ENCODE measurements around the gene SMIM29. TPM values are rescaled to one million over a fixed set of nuclear protein-coding genes. Genes with fewer than 3 reads are reported as not detected.
A peak's percentile ranks its signal among the peaks of the same experiment; 100 is the strongest.

Gene SMIM29
- total RNA-seq, 1 donor from 2014 or later: 25.8 TPM

- Mint-ChIP-seq H3K4me3 (peak overlapping the region; percentile 89), H3K9me3 (no peaks in the 10 kb centered on the region), H3K27ac (peak overlapping the region; percentile 91), H3K27me3 (no peaks in the 10 kb centered on the region), H3K4me1 (peaks cover 44% of the 10 kb centered on the region), H3K36me3 (ENCODE audit: low read depth) (peaks cover 40% of the 10 kb centered on the region)
- DNase-seq (peak; percentile 68), ATAC-seq (ENCODE audit: low read depth) (peak; percentile 5)
- POLR2A ChIA-PET: interaction anchor here (0.6 to 3.2 kb wide), 15 partner anchors 10 to 554 kb away, joined by 3 to 297 read pairs (median 11); partner anchors contain the start of genes BLTP3A, RPS10, SMIM29 and SNRPC
- CTCF ChIA-PET: interaction anchor here (0.6 to 1.8 kb wide), 4 partner anchors 9 to 373 kb away, joined by 3 to 15 read pairs (median 4); no protein-coding TSS in a partner anchor
- TF ChIP-seq, protein P1, sequence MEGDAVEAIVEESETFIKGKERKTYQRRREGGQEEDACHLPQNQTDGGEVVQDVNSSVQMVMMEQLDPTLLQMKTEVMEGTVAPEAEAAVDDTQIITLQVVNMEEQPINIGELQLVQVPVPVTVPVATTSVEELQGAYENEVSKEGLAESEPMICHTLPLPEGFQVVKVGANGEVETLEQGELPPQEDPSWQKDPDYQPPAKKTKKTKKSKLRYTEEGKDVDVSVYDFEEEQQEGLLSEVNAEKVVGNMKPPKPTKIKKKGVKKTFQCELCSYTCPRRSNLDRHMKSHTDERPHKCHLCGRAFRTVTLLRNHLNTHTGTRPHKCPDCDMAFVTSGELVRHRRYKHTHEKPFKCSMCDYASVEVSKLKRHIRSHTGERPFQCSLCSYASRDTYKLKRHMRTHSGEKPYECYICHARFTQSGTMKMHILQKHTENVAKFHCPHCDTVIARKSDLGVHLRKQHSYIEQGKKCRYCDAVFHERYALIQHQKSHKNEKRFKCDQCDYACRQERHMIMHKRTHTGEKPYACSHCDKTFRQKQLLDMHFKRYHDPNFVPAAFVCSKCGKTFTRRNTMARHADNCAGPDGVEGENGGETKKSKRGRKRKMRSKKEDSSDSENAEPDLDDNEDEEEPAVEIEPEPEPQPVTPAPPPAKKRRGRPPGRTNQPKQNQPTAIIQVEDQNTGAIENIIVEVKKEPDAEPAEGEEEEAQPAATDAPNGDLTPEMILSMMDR (IDR thresholded peaks at IDR 0.05): no peak
- intact Hi-C loops (cut with micrococcal nuclease): loop anchor here (1.0 to 5.0 kb wide), 5 partner anchors 8 to 1019 kb away; partner anchors contain the start of genes NUDT3, SMIM29, SNRPC and ZNF76
Observed at GRCh38 chr6:34237722-34238584, 10.9 kb downstream of the SMIM29 start.

GRCh38 chr6:34237316-34237721 lies 11.5 kb downstream of the SMIM29 start:
- ATAC-seq (ENCODE audit: low read depth) (peak; percentile 3), DNase-seq (peak; percentile 41)
- peaks cover 34% of the 10 kb centered on the region for H3K36me3 Mint-ChIP-seq (ENCODE audit: low read depth)
- H3K4me1 Mint-ChIP-seq: peaks cover 38% of the 10 kb centered on the region
- ChIA-PET POLR2A (interaction anchor here (0.7 to 3.2 kb wide), 35 partner anchors 11 to 1254 kb away, joined by 3 to 297 read pairs (median 5); partner anchors contain the start of genes ANKS1A, BLTP3A, ILRUN and NUDT3), CTCF (interaction anchor here (0.6 to 1.8 kb wide), 6 partner anchors 9 to 373 kb away, joined by 3 to 15 read pairs (median 4); no protein-coding TSS in a partner anchor)
- intact Hi-C loops (cut with micrococcal nuclease): loop anchor here (1.0 to 5.0 kb wide), 3 partner anchors 12 to 1020 kb away; partner anchors contain the start of genes SMIM29, SNRPC and ZNF76
- H3K27ac Mint-ChIP-seq: no peak overlapping the region
- H3K4me3 Mint-ChIP-seq: peak overlapping the region; percentile 89
- H3K27me3 Mint-ChIP-seq: no peaks in the 10 kb centered on the region
- no peaks in the 10 kb centered on the region for H3K9me3 Mint-ChIP-seq
- TF ChIP-seq, protein P1 (IDR thresholded peaks at IDR 0.05): no peak

- peaks cover 28% of the 10 kb centered on the region for H3K36me3 Mint-ChIP-seq (ENCODE audit: low read depth)
Observed at GRCh38 chr6:34236443-34237315, 12.1 kb downstream of the SMIM29 start, which contains the start of gene HMGA1. TSS of gene HMGA1 (plus strand) at chr6:34236873. CDS start at chr6:34240781, 3,908 bp downstream.

GRCh38 chr6:34236131-34236442 lies 12.7 kb downstream of the SMIM29 start:
- intact Hi-C loops (cut with micrococcal nuclease): loop anchor here (1.0 to 5.0 kb wide), 4 partner anchors 12 to 1021 kb away; partner anchors contain the start of genes SNRPC and ZNF76
- TF ChIP-seq, protein P1 (IDR thresholded peaks at IDR 0.05): no peak
- ATAC-seq (ENCODE audit: low read depth): peak; percentile 11
- peak overlapping the region; percentile 95 for H3K27ac Mint-ChIP-seq
- no peaks in the 10 kb centered on the region for H3K27me3 Mint-ChIP-seq
- ChIA-PET POLR2A (interaction anchor here (0.8 to 3.2 kb wide), 31 partner anchors 9 to 1160 kb away, joined by 3 to 297 read pairs (median 6); partner anchors contain the start of genes ANKS1A, BLTP3A, HLA-DPB1 and NUDT3), CTCF (interaction anchor here (0.7 to 1.5 kb wide), 3 partner anchors 12 to 40 kb away, joined by 4 to 15 read pairs (median 9); no protein-coding TSS in a partner anchor)
- no peak for DNase-seq
- H3K36me3 Mint-ChIP-seq (ENCODE audit: low read depth): peaks cover 22% of the 10 kb centered on the region
- peak overlapping the region; percentile 84 for H3K4me3 Mint-ChIP-seq
- no peaks in the 10 kb centered on the region for H3K9me3 Mint-ChIP-seq
- peaks cover 34% of the 10 kb centered on the region for H3K4me1 Mint-ChIP-seq

More at GRCh38 chr6:34236443-34237315, 12.1 kb downstream of the SMIM29 start, which contains the start of gene HMGA1:
- H3K27me3 Mint-ChIP-seq: no peaks in the 10 kb centered on the region
- peak within 1 kb of the TSS; percentile 89 for H3K4me3 Mint-ChIP-seq
- H3K4me1 Mint-ChIP-seq: peaks cover 36% of the 10 kb centered on the region
- POLR2A ChIA-PET: interaction anchor here (0.7 to 3.2 kb wide), 41 partner anchors 8 to 1790 kb away, joined by 3 to 297 read pairs (median 5); partner anchors contain the start of genes ANKS1A, BLTP3A, HLA-DPB1 and ILRUN
- peak within 1 kb of the TSS; percentile 95 for H3K27ac Mint-ChIP-seq
- intact Hi-C loops (cut with micrococcal nuclease): loop anchor here (1.0 to 5.0 kb wide), 5 partner anchors 12 to 1021 kb away; partner anchors contain the start of genes SMIM29, SNRPC and ZNF76
- TF ChIP-seq, protein P1 (IDR thresholded peaks at IDR 0.05): no peak
- peak; percentile 90 for DNase-seq
- H3K9me3 Mint-ChIP-seq: no peaks in the 10 kb centered on the region
- ATAC-seq (ENCODE audit: low read depth): peak; percentile 77
- CTCF ChIA-PET: interaction anchor here (0.6 to 1.8 kb wide), 7 partner anchors 10 to 374 kb away, joined by 3 to 15 read pairs (median 4); no protein-coding TSS in a partner anchor

Measured in activated B cell treated with CpG ODN at 0.5 μM for 24 hours (primary cell).